GM12865 (cell line): ENCODE results near the gene CFAP46.
A peak's percentile ranks its signal among the peaks of the same experiment; 100 is the strongest.
"Not testable (repeated sequence)": the region's sequence is repeated elsewhere in the genome, so short reads cannot be mapped to it uniquely, and the experiment has no call there.

ENCODE experiments used
- DNase-seq: peaks from one replicate; pipeline ENCODE4 v3.0.0; 2010; ENCODE audit warnings: low read depth
- H3K4me3 ChIP-seq: 2 replicates; pipeline ENCODE4 v1.5.1; 2011; ENCODE audit warnings: mild to moderate bottlenecking, low read depth, low read length, control low read depth
- CTCF ChIP-seq: IDR thresholded peaks from 2 replicates; pipeline ENCODE4 v1.5.1; 2011; ENCODE audit warnings: low read length, control low read depth, low read depth, inconsistent platforms; ENCODE audit not compliant: insufficient read depth; ENCODE audit errors: missing control alignments

Gene CFAP46

GRCh38 chr10:132934953-132935352 lies 7.4 kb downstream of the CFAP46 start:
- no peak overlapping the region for H3K4me3 ChIP-seq
- DNase-seq: no peak
- TF ChIP-seq CTCF: no peak

- TF ChIP-seq CTCF: no peak
- no peak for DNase-seq
- H3K4me3 ChIP-seq: no peak overlapping the region
These were observed 8.9 kb downstream of the CFAP46 start for GRCh38 chr10:132933308-132934042.

- DNase-seq: no peak
- TF ChIP-seq CTCF: no peak
- no peak overlapping the region for H3K4me3 ChIP-seq
These were observed 9.7 kb downstream of the CFAP46 start for GRCh38 chr10:132932461-132933307.

GRCh38 chr10:132931258-132932250 lies 10.8 kb downstream of the CFAP46 start:
- not testable (repeated sequence) for H3K4me3 ChIP-seq
- DNase-seq: peak; percentile 13

GRCh38 chr10:132930701-132931100 lies 11.7 kb downstream of the CFAP46 start:
- DNase-seq, H3K4me3 ChIP-seq: not testable (repeated sequence)

GRCh38 chr10:132929953-132930548 lies 12.3 kb downstream of the CFAP46 start:
- TF ChIP-seq CTCF: no peak
- no peak overlapping the region for H3K4me3 ChIP-seq
- peak; percentile 37 for DNase-seq

GRCh38 chr10:132929480-132929879 lies 12.9 kb downstream of the CFAP46 start:
- TF ChIP-seq CTCF: no peak
- H3K4me3 ChIP-seq: no peak overlapping the region
- DNase-seq: no peak
